ENCODE measurements around the gene ODAD3. TPM values are rescaled to one million over a fixed set of nuclear protein-coding genes. Genes with fewer than 3 reads are reported as not detected.
"Not testable (repeated sequence)": the region's sequence is repeated elsewhere in the genome, so short reads cannot be mapped to it uniquely, and the experiment has no call there.

ODAD3 gene
- total RNA-seq, 2 donors from 2014 or later: not detected

GRCh38 chr19:11473725-11474124 is 38.8 kb upstream of the ODAD3 start:
- Mint-ChIP-seq H3K4me1 (ENCODE audit: low read depth in 2 of 2) (peaks cover 0 to 2% of the 10 kb centered on the region in 2 donors), H3K4me3 (no peak overlapping the region), H3K27ac (no peak overlapping the region), H3K36me3 (no peaks in the 10 kb centered on the region), H3K9me3 (no peaks in the 10 kb centered on the region), H3K27me3 (peaks cover 10 to 12% of the 10 kb centered on the region in 2 donors)
- DNase-seq (ENCODE audit: low spot score) (no peak), ATAC-seq (no peak)

DNA sequence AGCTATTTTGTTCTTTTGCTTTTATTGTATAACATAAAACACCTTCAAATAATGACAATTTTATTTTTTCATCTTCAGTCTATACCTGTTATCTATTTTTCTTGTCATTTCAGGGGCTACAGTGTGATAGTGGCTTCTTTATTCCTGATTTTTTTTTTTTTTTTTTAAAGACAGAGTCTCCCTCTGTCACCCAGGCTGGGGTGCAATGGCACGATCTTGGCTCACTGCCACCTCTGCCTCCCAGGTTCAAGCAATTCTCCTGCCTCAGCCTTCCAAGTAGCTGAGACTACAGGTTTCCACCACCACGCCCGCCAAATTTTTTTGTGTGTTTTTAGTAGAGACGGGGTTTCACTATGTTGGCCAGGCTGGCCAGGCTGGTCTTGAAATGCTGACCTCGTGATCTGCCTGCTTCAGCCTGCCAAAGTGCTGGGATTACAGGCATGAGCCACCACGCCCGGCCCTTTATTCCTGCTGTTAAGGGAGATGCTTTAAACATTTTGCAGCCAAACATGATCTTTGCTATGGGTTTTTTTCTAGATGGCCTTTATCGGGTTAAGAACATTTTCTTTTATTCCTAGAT is 33.4 kb upstream of the ODAD3 start:
- not testable (repeated sequence) for H3K27ac Mint-ChIP-seq; H3K4me1 Mint-ChIP-seq (ENCODE audit: low read depth in 2 of 2); ATAC-seq; H3K27me3 Mint-ChIP-seq; H3K4me3 Mint-ChIP-seq; H3K9me3 Mint-ChIP-seq; DNase-seq (ENCODE audit: low spot score); H3K36me3 Mint-ChIP-seq

GRCh38 chr19:11465600-11465999 is 30.7 kb upstream of the ODAD3 start:
- Mint-ChIP-seq H3K36me3 (no peaks in the 10 kb centered on the region), H3K4me3 (no peak overlapping the region), H3K27ac (no peak overlapping the region), H3K4me1 (ENCODE audit: low read depth in 2 of 2) (no peaks in the 10 kb centered on the region), H3K27me3 (peaks cover 2 to 3% of the 10 kb centered on the region in 2 donors), H3K9me3 (no peaks in the 10 kb centered on the region)
- DNase-seq (ENCODE audit: low spot score) (no peak), ATAC-seq (no peak)

GRCh38 chr19:11464333-11465265 is 29.7 kb upstream of the ODAD3 start:
- no peaks in the 10 kb centered on the region for H3K9me3 Mint-ChIP-seq
- no peak for ATAC-seq
- no peak overlapping the region for H3K4me3 Mint-ChIP-seq
- H3K4me1 Mint-ChIP-seq (ENCODE audit: low read depth in 2 of 2): no peaks in the 10 kb centered on the region
- no peak overlapping the region for H3K27ac Mint-ChIP-seq
- H3K36me3 Mint-ChIP-seq: no peaks in the 10 kb centered on the region
- peaks cover 10 to 12% of the 10 kb centered on the region in 2 donors for H3K27me3 Mint-ChIP-seq
- DNase-seq (ENCODE audit: low spot score): no peak

DNA sequence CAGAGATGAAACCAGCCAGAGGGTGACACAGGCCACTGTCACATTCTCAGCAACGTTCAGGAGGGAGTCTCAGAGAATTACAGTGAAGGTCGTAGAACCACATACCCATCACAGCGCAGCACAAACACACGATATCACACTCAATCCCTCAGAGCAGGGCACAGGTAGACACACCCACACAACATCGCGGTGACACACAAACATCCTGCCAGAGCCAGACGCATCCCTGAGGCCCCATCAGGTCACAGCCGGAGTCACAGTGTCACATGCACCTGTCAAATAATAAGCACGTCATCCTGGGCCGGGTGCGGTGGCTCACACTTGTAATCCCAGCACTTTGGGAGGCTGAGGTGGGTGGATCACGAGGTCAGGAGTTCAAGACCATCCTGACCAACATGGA is 28.5 kb upstream of the ODAD3 start:
- Mint-ChIP-seq H3K4me3 (no peak overlapping the region), H3K36me3 (no peaks in the 10 kb centered on the region), H3K4me1 (ENCODE audit: low read depth in 2 of 2) (no peaks in the 10 kb centered on the region), H3K27me3 (peaks cover 10 to 12% of the 10 kb centered on the region in 2 donors), H3K9me3 (no peaks in the 10 kb centered on the region), H3K27ac (no peak overlapping the region)
- DNase-seq (ENCODE audit: low spot score): no peak
- ATAC-seq: no peak

DNA sequence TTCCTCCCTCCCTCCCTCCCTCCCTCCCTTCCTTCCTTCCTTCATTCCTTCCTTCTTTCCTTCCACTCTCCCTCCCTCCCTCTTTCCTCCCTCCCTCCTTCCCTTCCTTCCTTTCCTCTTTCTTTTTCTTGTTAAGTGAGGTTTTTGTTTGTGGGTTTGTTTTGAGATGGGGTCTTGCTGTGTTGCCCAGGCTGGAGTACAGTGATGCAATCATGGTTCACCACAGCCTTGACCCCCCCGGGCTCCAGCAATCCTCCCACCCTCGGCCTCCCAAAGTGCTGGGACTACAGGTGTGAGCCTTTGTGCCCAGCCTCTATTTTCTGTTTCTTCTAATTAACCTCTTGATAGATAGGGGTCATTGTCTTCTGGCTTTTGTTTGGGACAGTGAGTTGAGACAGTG is 26.5 kb upstream of the ODAD3 start:
- H3K9me3 Mint-ChIP-seq: no peaks in the 10 kb centered on the region
- DNase-seq (ENCODE audit: low spot score) (no peak), ATAC-seq (no peak)
- H3K4me3 Mint-ChIP-seq: no peak overlapping the region
- H3K27me3 Mint-ChIP-seq: peaks cover 8 to 12% of the 10 kb centered on the region in 2 donors
- no peak overlapping the region for H3K27ac Mint-ChIP-seq
- no peaks in the 10 kb centered on the region for H3K36me3 Mint-ChIP-seq
- no peaks in the 10 kb centered on the region for H3K4me1 Mint-ChIP-seq (ENCODE audit: low read depth in 2 of 2)

- H3K27ac Mint-ChIP-seq: no peak overlapping the region
- no peaks in the 10 kb centered on the region for H3K9me3 Mint-ChIP-seq
- H3K27me3 Mint-ChIP-seq: peaks cover 8 to 12% of the 10 kb centered on the region in 2 donors
- H3K4me3 Mint-ChIP-seq: no peak overlapping the region
- no peaks in the 10 kb centered on the region for H3K4me1 Mint-ChIP-seq (ENCODE audit: low read depth in 2 of 2)
- ATAC-seq (peak in 1 of 2 donors; percentile 32), DNase-seq (ENCODE audit: low spot score) (no peak)
- no peaks in the 10 kb centered on the region for H3K36me3 Mint-ChIP-seq
Observed at GRCh38 chr19:11460207-11460606, 25.3 kb upstream of the ODAD3 start.

DNA sequence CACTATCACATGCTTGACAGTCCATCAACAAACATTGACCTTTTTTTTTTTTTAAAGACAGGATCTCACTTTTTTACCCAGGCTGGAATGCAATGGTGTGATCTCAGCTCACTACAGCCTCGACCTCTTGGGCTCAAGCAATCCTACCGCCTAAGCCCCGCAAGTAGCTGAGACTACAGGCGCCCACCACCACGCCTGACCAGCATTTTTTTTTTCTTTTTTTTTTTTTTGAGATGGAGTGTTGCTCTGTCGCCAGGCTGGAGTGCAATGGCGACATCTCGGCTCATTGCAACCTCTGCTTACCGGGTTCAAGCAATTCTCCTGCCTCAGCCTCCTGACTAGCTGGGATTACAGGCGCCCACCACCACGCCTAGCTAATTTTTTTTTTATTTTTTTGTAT is 24.0 kb upstream of the ODAD3 start:
- DNase-seq (ENCODE audit: low spot score); H3K27ac Mint-ChIP-seq; H3K9me3 Mint-ChIP-seq; H3K36me3 Mint-ChIP-seq; ATAC-seq; H3K4me1 Mint-ChIP-seq (ENCODE audit: low read depth in 2 of 2); H3K4me3 Mint-ChIP-seq: not testable (repeated sequence)
- H3K27me3 Mint-ChIP-seq: peaks cover 8 to 12% of the 10 kb centered on the region in 2 donors

- Mint-ChIP-seq H3K4me1 (ENCODE audit: low read depth in 2 of 2) (no peaks in the 10 kb centered on the region), H3K4me3 (no peak overlapping the region), H3K9me3 (no peaks in the 10 kb centered on the region), H3K27ac (no peak overlapping the region), H3K36me3 (no peaks in the 10 kb centered on the region), H3K27me3 (peaks cover 8 to 12% of the 10 kb centered on the region in 2 donors)
- peak; percentile 17 to 34 for ATAC-seq
- no peak for DNase-seq (ENCODE audit: low spot score)
Observed at GRCh38 chr19:11458236-11458900, 23.4 kb upstream of the ODAD3 start.

GRCh38 chr19:11457831-11458230 is 22.9 kb upstream of the ODAD3 start:
- H3K27ac Mint-ChIP-seq: no peak overlapping the region
- peak in 1 of 2 donors; percentile 9 for ATAC-seq

GRCh38 chr19:11457115-11457514 is 22.2 kb upstream of the ODAD3 start:
- no peak for DNase-seq (ENCODE audit: low spot score)
- Mint-ChIP-seq H3K4me1 (ENCODE audit: low read depth in 2 of 2) (no peaks in the 10 kb centered on the region), H3K27ac (no peak overlapping the region), H3K9me3 (no peaks in the 10 kb centered on the region), H3K4me3 (no peak overlapping the region), H3K36me3 (no peaks in the 10 kb centered on the region), H3K27me3 (peaks cover 8 to 12% of the 10 kb centered on the region in 2 donors)
- peak in 1 of 2 donors; percentile 7 for ATAC-seq

More at GRCh38 chr19:11457831-11458230, 22.9 kb upstream of the ODAD3 start:
- Mint-ChIP-seq H3K36me3 (no peaks in the 10 kb centered on the region), H3K9me3 (no peaks in the 10 kb centered on the region), H3K27me3 (peaks cover 8 to 12% of the 10 kb centered on the region in 2 donors), H3K4me3 (no peak overlapping the region), H3K4me1 (ENCODE audit: low read depth in 2 of 2) (no peaks in the 10 kb centered on the region)
- DNase-seq (ENCODE audit: low spot score): no peak

DNA sequence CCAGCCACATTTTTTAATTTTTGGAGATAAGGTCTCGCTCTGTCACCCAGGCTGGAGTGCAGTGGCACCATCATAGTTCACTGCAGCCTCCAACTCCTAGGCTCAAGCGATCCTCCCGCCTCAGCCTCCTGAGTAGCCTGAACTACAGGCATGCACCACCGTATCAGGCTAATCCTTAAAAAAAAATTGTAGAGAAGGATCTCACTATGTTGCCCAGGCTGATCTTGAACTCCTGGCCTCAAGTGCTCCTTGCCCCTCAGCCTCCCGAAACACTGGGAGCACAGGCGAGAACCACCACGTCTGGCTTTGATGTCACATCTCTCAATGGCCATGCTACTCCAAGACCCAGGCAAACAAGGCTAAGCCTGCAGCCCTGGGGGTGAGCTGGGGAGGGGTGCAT is 21.7 kb upstream of the ODAD3 start:
- H3K4me3 Mint-ChIP-seq: no peak overlapping the region
- H3K36me3 Mint-ChIP-seq: no peaks in the 10 kb centered on the region
- H3K4me1 Mint-ChIP-seq (ENCODE audit: low read depth in 2 of 2): no peaks in the 10 kb centered on the region
- ATAC-seq (no peak), DNase-seq (ENCODE audit: low spot score) (no peak)
- no peaks in the 10 kb centered on the region for H3K9me3 Mint-ChIP-seq
- H3K27me3 Mint-ChIP-seq: peaks cover 8 to 12% of the 10 kb centered on the region in 2 donors
- no peak overlapping the region for H3K27ac Mint-ChIP-seq

DNA sequence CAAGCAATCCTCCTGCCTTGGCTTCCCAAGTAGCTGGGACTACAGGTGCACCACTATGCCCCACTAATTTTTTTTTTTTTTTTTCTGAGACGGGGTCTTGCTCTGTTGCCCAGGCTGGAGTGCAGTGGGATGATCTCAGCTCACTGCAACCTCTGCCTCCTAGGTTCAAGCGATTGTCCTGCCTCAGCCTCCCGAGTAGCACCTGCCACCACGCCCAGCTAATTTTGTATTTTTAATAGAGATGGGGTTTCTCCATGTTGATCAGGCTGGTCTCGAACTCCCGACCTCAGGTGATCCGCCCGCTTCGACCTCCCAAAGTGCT is 20.3 kb upstream of the ODAD3 start:
- DNase-seq (ENCODE audit: low spot score); H3K9me3 Mint-ChIP-seq; ATAC-seq; H3K27ac Mint-ChIP-seq; H3K27me3 Mint-ChIP-seq; H3K36me3 Mint-ChIP-seq; H3K4me3 Mint-ChIP-seq; H3K4me1 Mint-ChIP-seq (ENCODE audit: low read depth in 2 of 2): not testable (repeated sequence)
